Endothelial cell (in vitro differentiated cells): Measurements from ENCODE around the gene ADARB2. TPM values are rescaled to one million over a fixed set of nuclear protein-coding genes. Genes with fewer than 3 reads are reported as not detected.

Experiments
- DNase-seq: peaks from one replicate; pipeline ENCODE4 v3.0.0; 2021; ENCODE audit warnings: low spot score
- H3K27ac Mint-ChIP-seq: one replicate; pipeline ENCODE4 v1.8.0; 2021; ENCODE audit warnings: mixed read lengths, inconsistent platforms; ENCODE audit not compliant: unreplicated experiment
- H3K27me3 Mint-ChIP-seq: one replicate; pipeline ENCODE4 v1.8.0; 2021; ENCODE audit warnings: mild to moderate bottlenecking, moderate library complexity, mixed read lengths, inconsistent platforms; ENCODE audit not compliant: unreplicated experiment
- H3K36me3 Mint-ChIP-seq: one replicate; pipeline ENCODE4 v1.8.0; 2021; ENCODE audit warnings: mild to moderate bottlenecking, low read depth, mixed read lengths, inconsistent platforms; ENCODE audit not compliant: unreplicated experiment
- H3K4me1 Mint-ChIP-seq: one replicate; pipeline ENCODE4 v1.8.0; 2021; ENCODE audit warnings: mild to moderate bottlenecking, mixed read lengths, inconsistent platforms; ENCODE audit not compliant: unreplicated experiment
- H3K4me3 Mint-ChIP-seq: one replicate; pipeline ENCODE4 v1.8.0; 2021; ENCODE audit warnings: mild to moderate bottlenecking, mixed read lengths, inconsistent platforms; ENCODE audit not compliant: unreplicated experiment
- H3K9me3 Mint-ChIP-seq: one replicate; pipeline ENCODE4 v1.8.0; 2021; ENCODE audit warnings: mixed read lengths, inconsistent platforms; ENCODE audit not compliant: unreplicated experiment
- total RNA-seq: library from RNA; stranded (reverse); fragmentation: NEBNext Ultra II Directional; extraction: Animal tissue kit (Norgen Biotek cat#: 25700); gene quantifications from one replicate; pipeline ENCODE4 v1.2.1, GENCODE V29; 2021; ENCODE audit not compliant: unreplicated experiment
- TF ChIP-seq, protein P1 (sequence below): fragments of 200-600 bp; sonication (generic); IDR thresholded peaks from one replicate; pipeline ENCODE4 v1.5.0; 2021; ENCODE audit warnings: antibody characterized with exemption; ENCODE audit not compliant: unreplicated experiment

The ADARB2 gene
- total RNA-seq, 1 donor from 2014 or later: 54.9 TPM

GRCh38 chr10:1363446-1364121 is 373.7 kb downstream of the ADARB2 start:
- Mint-ChIP-seq H3K4me1 (peaks cover 17% of the 10 kb centered on the region), H3K9me3 (no peaks in the 10 kb centered on the region), H3K36me3 (no peaks in the 10 kb centered on the region), H3K4me3 (no peak overlapping the region), H3K27me3 (no peaks in the 10 kb centered on the region), H3K27ac (no peak overlapping the region)
- DNase-seq: no peak
- TF ChIP-seq, protein P1, sequence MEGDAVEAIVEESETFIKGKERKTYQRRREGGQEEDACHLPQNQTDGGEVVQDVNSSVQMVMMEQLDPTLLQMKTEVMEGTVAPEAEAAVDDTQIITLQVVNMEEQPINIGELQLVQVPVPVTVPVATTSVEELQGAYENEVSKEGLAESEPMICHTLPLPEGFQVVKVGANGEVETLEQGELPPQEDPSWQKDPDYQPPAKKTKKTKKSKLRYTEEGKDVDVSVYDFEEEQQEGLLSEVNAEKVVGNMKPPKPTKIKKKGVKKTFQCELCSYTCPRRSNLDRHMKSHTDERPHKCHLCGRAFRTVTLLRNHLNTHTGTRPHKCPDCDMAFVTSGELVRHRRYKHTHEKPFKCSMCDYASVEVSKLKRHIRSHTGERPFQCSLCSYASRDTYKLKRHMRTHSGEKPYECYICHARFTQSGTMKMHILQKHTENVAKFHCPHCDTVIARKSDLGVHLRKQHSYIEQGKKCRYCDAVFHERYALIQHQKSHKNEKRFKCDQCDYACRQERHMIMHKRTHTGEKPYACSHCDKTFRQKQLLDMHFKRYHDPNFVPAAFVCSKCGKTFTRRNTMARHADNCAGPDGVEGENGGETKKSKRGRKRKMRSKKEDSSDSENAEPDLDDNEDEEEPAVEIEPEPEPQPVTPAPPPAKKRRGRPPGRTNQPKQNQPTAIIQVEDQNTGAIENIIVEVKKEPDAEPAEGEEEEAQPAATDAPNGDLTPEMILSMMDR: no peak

DNA sequence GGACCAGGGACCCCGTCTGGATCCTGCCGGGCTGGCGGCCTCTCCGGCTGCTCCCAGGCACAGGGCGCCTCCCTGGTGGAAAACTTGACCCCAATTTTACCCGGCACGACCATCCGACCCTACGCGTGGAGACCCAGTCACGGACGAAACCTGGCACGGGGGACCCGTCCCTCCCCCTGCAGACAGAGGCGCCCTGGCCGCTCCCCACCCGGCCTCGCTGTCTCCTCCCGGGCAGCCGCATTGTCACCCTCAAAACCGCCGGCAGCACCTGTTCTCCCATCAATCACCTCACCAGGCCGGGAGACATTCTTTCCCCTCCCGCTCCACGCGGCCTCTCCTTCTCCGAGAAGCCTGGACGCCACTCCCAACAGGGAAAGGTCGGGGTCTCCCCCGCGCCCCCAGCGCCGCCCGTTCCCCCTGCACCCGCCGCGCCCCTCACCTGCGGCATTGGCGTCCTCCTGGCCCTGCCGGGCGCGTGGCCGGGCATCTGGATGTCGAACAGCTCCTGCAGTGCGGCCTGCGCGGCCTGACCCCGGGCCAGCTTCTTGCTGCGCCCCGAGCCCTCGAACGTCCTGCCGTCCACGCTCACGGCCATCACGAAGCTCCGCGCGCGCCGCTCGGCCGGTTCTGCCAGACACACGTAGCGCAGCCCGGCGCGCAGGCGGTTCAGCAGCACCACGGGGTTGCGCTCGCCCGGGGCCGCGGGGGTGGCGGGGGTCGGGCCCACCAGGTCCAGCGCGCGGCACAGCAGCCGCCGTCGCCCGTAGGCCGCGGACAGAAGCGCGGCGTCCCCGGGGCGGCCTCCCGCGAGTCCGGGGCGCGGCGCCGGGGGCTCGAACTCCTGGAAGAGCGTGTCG is 374.5 kb downstream of the ADARB2 start:
- H3K9me3 Mint-ChIP-seq: no peaks in the 10 kb centered on the region
- H3K4me1 Mint-ChIP-seq: peaks cover 17% of the 10 kb centered on the region
- no peak overlapping the region for H3K27ac Mint-ChIP-seq
- H3K4me3 Mint-ChIP-seq: no peak overlapping the region
- H3K36me3 Mint-ChIP-seq: no peaks in the 10 kb centered on the region
- DNase-seq: no peak
- H3K27me3 Mint-ChIP-seq: no peaks in the 10 kb centered on the region
- TF ChIP-seq, protein P1: no peak

DNA sequence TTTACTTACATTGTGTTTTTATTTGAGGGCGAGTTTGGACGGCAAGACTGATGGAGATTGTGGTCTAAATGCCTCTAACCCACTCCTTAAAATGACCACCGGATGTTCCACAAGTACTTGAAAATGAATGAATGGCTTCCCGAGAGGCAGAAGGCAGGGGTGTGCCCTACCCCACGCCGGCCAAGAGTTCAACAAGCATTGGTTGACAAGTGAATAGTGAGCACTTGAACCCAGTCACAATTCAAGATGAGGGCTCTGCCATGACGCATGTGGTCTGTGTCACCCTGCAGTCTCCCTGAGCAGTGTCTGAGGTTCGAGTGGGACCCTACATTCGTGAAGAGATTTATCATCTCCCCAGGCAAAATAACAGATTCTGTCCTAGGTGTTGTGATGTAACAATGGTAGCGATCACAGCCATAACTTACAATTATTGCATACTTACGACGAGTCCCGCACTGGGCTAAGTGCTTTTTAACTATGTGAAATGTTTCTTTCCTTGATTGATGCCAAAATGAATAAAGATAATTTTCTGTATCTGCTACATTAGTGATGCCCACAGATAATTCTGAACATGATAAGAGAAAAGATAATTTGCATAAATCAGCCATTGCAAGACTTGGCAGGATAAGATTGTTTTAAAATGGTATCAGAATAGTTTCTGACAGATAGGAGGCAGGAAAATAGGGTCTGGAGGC is 375.8 kb downstream of the ADARB2 start:
- H3K9me3 Mint-ChIP-seq: no peaks in the 10 kb centered on the region
- no peak overlapping the region for H3K4me3 Mint-ChIP-seq
- peaks cover 17% of the 10 kb centered on the region for H3K4me1 Mint-ChIP-seq
- TF ChIP-seq, protein P1: no peak
- no peak for DNase-seq
- H3K27me3 Mint-ChIP-seq: no peaks in the 10 kb centered on the region
- no peaks in the 10 kb centered on the region for H3K36me3 Mint-ChIP-seq
- peak overlapping the region; percentile 3 for H3K27ac Mint-ChIP-seq

DNA sequence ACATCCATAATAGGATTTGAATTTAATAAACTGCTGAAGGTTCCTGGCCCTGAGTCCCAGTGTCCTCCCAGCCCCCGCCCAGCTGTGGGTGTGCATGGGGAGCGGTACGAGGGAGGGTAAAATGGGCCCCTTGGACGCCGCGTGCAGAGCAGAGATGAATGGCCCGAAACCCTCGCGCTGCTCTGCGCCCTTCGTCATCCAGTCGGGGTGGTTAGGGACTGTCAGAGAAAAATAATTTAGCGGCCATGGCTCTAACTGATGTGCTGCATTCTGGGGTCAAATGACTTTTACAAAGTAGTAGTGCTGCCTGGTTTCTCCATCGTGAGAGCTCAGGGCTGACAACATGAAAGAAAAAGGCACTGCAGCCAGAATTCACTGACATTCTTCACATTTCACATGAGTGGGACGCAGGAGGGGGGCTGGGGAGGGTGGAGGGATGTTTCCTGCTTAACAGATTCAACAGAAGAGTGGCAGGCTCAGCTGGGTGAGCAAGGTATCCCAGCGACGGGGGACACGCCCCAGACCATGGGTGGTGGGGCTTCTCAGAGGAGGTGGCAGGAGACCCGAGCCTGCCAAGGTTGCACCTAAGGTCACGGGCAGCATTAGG is 376.7 kb downstream of the ADARB2 start:
- no peak overlapping the region for H3K4me3 Mint-ChIP-seq
- peak overlapping the region; percentile 24 for H3K27ac Mint-ChIP-seq
- no peaks in the 10 kb centered on the region for H3K36me3 Mint-ChIP-seq
- H3K27me3 Mint-ChIP-seq: no peaks in the 10 kb centered on the region
- H3K9me3 Mint-ChIP-seq: no peaks in the 10 kb centered on the region
- DNase-seq: no peak
- peaks cover 17% of the 10 kb centered on the region for H3K4me1 Mint-ChIP-seq
- TF ChIP-seq, protein P1: no peak
